HTR-8/SVneo (cell line): ENCODE results near the gene ZNF516.

Source experiments
- DNase-seq: peaks from one replicate; pipeline ENCODE4 v3.0.0; 2011; ENCODE audit warnings: low spot score, mixed read lengths; ENCODE audit not compliant: insufficient read length
- FAIRE-seq: peaks from 2 replicates; lab custom pipeline; 2011; peaks lifted over from hg19 to GRCh38; lab: Jason Lieb, UNC

ZNF516 gene

DNA sequence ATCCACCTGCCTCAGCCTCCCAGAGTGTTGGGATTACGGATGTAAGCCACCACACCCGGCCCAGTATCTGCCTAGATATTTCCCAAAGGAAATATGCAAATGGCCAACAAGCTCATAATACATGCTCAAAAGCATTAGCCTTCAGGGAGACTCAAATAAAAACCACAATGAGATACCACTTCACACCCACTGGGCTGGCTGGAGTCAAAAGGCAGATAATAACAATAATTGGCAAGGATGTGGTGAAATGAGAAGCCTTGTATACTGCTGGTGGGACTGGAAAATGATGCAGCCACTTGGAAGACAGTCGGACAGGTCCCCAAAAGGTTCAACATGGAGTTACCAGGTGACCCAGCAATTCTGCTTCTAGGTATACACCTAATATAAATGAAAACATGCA is 20.5 kb upstream of the ZNF516 start:
- FAIRE-seq, result no peak
- DNase-seq, result no peak

DNA sequence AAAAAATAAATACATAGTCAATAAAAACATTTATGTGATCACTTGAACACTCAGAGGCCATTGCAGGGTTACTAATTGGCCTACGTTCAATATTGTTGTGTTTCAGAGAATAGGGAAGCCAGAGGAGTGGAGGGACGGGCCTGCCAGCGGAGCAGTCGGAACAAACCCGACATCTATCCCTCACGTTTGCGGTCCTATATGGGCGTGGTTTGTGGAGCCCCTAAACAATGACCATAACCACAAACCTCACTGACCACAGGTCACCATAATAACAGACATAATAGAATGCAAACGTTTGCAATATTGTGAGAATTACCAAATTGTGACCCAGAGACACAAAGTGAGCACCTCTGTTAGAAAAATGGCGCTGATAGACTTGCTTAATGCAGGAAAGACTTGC is 19.5 kb upstream of the ZNF516 start:
- FAIRE-seq, result no peak

DNA sequence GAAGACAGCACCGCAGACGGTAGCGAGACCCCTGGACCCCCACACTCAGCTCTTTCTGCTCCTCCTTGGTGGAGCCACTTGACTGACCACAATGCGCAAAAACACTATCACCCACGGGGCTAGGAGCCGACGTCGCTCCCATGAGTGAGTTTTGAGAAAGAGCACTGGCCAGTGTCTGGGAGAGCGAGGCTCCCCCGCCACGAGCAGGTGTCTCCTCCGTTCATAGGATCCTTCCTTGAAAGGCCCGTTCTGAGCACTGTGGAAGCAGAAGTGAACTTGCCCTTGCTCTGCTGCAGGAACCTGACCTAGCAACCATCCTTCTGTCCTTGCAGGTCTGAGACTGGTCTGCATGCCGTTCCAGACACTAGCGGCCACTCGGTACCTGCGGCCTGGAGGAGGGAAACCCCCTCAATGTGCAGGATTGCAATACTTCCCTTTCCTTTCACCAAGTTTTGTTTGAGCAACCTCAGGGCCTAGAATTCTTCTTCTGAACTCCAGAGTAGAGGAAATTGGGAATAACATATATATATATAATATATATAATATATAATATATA is 12.9 kb upstream of the ZNF516 start:
- DNase-seq (no peak), FAIRE-seq (no peak)

More for the DNA sequence above, 19.5 kb upstream of the ZNF516 start:
- no peak for DNase-seq

DNA sequence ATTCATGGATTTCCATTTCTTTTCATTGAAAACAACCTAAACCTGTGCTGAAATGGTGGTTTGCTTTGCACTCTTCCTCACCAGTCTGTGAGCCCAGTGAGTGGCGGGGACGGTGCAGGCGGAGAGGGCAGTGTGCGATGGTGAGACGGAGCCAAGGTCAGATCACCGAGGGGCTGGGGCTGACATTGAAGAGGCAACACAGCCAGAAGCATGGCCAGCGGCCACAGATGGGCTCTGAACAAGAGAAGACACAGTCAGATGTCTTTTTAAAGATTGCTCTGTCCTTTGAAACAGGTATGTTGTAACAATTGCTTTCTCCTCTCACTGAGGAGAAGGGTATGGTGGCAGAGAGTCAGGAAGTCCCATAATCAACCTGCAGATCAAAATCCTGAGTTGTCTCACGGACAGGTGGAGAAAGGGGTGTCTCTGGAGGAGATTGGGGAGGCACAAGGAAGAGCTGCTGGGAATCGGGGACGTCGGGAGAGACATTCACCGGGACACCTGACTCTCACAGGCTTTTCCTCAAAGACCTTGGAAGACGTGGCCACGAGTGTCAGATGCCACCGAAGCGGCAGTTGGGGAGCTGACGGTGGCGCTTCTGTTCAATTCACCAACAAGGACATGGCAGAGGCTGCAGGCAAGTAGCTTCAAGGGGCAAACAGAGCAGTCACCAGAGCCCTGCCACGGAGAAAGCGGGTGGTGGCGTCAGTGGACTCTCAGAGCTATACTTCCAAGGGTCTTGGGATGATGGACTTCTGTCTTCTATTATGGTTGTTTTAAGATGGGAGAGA is 12.1 kb upstream of the ZNF516 start:
- DNase-seq (no peak), FAIRE-seq (no peak)

DNA sequence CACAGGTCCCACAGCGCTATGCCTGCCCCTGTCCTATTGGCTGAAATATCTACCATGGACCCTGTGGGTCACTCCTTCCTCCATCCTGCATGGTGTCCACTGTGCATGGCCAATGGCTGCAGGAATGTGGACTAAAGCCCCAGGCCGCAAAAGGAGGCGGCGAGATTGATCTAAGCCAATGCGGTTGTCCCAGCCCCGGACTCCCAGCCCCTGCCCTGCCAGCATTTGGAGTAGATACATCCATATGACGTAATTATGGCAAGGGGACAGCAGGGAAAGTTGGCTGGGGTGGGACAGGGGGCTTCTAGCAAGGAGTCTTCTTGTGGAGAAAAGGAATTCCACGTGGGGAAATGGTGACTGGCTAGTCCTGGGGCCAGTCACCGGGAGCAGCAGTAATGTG is 11.4 kb upstream of the ZNF516 start:
- FAIRE-seq (no peak), DNase-seq (no peak)

DNA sequence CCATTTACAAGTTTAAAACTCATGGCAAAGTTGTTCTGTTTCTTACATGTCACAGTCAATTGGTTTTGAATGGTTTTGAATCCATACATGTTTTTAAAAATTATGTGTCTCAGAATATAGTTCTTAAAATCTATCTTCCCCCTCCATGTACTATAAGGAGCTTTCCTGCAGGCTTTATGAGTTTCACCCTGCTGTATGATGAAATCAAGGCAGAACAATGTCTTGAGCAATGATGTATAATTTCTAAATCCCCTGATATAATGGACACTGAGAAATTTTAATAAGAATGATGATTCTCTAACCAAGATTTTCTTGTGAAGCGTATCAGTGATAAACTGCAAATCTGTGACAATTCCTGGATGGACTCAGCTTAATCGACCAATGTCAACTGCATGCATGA is 10.6 kb upstream of the ZNF516 start:
- no peak for FAIRE-seq
- DNase-seq, result no peak

DNA sequence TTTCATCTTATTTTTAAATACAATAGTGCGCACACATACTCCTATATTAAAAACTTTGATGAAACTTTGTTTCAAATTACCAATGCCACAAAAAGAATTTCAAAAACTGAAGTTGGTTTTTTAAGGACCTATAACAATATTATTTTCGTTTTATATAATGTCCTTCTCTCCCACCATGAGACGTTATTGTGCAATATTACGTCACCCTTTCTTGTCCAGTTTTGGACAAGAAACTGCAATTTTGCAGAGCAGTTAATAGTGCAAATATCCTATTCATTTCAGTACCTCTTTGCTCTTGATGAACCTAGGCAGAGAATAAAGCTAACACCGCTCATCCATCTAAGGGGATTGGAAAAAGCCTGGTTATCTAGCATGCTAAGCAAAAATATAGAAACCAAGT is 9.7 kb upstream of the ZNF516 start:
- no peak for FAIRE-seq

DNA sequence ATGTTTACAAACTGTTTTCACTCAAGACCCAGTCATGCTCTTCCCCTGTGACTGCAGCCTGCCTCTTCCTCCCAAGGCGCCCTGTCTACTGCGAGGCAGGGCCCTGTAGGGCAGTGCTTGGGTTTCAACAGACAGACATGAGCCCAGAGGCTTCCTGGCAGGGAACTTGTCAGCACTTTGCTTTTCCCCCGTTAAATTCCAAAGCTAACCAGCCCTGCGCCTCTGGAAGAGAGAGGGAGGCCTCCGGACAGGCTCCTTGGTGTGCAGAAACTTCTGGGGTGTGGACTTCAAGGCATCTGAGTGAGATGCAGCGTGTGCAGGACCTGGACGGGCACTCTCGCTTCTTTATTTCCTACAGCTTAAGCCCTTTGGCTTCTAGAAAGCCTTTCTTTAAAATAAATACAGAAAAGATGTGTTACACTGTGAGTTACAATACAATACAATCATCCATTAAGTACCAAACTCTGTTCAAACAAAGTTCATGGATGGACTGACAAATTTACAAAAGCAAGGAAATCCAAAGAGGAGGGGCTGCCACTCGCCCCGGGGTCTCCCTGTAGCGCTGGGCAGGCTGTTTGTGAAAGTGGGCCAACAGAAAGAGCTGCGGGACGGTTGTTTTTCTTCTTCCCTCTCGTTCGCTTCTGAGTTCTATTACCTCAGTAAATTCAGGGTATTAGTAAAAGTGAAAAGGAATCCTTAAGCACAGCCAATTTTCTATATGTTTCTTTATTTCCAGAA is 8.8 kb upstream of the ZNF516 start:
- FAIRE-seq (no peak), DNase-seq (no peak)

More for the DNA sequence above, 9.7 kb upstream of the ZNF516 start:
- DNase-seq, result no peak

DNA sequence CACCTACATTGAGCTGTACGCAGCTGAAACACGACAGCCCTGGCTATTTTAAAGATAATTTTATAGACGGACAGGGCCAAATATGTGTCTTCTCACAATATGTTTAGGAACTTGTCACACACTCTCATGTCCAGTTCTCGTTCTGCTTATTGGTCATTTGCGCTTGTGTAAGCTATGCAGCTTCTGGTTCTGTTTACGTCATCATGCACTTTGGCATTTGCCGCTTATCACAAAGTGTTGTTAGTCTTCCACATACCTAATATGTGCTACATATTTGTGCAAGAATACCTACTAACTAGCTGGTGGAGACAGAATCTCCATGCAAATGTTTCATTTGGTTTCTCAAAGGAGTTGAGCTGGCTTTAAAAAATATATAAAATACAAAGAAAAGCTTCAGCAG is 7.5 kb upstream of the ZNF516 start:
- no peak for FAIRE-seq
- DNase-seq, result no peak

DNA sequence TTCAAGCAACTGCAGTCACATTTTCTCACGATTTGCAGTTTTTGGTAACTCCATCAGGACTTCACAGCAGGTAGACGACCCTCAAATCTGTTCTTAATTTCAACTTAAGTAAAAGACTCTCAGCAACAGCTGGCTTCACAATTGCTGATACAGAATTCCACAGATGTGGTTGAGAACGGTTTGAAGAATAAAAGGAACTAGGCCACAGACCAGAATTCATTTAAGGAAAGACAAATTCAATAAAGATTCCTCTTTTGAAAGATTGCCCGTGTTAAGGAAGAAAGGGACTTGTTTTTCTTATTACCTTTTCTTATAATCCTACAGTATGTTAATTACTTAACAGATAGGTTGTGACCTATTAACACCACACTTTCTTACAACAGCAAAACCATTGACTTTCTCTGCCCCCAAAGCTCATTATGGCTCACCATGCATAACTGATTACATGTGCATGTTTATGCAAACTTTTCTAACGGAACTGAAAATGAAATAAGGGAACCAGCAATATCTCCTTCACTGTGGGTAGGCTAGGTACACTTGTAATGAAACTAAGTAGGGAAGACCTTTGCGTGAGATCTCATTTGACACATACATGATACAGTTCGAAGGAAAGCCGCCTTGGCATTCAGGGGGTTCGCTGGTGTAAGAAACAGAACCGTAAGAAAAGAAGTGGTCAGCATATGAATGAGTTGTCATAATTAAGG is 4.7 kb upstream of the ZNF516 start:
- DNase-seq, result no peak

DNA sequence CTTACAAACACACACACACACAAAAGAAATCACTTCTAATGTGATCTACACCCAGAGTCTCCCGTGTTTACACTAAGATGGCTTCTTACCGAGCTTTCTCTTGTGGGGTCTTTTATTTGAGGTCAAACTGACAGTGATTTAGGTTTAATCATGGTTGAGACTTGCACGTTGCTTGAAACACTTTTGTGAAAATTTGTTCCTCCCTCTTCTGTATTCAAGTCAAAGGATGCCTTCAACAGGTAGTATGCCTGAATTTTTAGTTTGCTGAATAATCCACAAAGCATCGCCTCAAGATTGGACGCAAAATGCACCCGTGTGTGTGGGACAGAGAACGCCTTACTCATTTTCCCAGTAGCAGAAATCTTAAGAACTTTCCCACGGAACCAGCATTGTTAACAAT is 4.0 kb upstream of the ZNF516 start:
- DNase-seq (no peak), FAIRE-seq (no peak)

More for the DNA sequence above, 4.7 kb upstream of the ZNF516 start:
- FAIRE-seq, result no peak

DNA sequence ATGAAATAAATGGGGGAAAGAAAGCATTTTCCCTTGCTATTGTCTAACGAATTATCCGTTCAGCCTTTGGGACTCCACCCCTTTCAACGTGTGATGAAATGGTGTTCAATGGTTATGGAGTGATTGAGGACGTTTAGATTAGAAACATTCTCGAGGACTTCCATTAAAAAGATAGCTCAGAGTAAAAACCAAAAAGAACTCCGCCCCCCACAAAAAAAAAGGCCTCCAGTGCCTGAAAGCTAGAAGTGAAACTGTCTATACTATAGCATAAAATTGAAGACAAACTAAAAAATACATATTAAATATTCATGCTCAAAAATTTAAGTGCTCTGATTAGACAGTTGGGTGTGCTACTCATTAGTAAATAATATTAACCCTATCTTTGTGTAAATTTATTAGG is 3.0 kb upstream of the ZNF516 start:
- no peak for FAIRE-seq
- no peak for DNase-seq

DNA sequence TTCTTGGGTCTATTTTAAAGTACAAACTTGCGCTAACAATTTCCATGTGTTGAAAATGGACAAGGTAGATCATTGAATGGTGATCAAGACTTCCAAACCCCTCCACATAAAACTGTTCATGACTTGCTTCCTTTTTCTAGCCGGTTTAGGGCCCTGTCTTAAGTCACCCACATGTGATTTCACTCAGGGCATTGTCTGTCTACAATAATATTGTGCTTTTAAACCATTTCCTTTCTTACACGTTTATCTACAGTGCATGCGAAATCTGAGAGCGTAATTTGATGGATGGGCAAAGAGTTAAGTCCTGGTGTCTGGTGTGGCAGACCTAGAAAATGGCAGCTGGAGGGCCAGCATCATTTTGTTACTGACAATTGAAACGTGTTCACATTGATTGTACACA is 2.0 kb upstream of the ZNF516 start:
- FAIRE-seq (no peak), DNase-seq (no peak)

DNA sequence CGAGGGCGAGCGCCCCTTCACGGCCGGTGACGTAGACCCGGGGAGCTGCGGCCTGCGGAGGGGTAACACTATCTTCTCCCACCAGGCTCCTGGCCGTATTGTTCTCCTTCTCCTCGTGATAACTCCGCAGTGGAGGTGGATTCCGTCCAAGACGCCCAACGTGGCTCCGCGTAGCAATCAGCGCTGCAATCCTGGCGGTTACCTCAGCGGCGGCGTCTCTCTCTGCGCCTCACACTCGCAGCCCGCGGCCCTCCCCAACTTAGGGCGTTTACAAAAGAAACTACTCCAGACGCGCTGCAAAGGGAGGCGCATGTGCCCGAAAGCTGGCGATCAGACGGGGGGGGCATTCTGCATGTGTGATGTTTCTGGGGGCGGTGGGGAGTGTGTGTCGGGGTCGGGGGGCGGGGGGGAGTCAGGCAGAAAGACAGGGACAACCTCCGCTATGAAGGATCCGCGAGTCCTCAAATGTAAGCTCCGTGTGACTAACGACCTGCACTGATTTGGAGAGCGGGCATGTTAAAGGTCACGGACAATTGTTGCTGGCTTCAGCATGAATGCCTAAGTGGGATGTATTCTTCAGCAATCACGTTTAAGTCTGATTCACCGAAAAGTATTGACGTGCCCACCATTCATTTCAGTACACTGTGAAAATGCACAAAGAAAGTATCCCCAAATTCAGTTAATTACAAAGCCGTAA is 1.3 kb upstream of the ZNF516 start:
- FAIRE-seq, result no peak
- DNase-seq, result no peak

DNA sequence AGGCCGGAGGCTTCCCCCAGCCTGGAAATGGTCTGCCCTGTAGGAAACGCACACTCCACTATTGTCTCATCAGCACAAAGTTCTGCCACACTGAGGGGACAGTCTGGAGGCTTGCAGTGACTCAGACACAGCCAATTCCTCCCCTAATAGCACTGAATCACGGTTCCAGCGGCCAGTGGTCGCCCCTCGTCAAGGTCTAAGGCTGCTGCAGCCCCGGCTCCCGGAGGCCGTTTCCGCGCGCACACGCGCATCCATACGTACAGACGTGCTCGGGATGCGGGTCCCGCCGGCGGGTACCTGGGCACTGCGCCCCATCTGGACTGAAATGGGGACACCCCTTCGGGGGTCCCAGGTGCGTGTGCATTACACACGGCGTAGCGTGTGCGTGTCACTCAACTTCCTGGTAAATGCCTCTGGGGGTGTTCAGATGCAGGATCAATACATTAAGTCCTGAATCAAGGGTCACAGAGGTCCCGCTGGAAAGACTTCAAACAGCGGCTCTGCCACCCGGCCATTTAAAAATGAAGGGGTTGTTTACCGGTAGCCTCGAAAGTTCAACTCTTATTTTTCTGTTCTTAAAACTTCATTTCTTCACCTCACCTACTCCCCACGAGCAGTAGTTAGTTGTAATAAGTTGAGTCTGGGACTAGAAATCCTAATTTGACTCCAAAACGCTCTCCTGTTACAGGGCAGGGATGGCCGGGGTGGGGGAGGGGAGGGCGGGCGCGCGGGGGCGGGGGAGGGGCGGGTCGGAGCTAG is 572 bp upstream of the ZNF516 start:
- FAIRE-seq, result no peak
- DNase-seq, result no peak

DNA sequence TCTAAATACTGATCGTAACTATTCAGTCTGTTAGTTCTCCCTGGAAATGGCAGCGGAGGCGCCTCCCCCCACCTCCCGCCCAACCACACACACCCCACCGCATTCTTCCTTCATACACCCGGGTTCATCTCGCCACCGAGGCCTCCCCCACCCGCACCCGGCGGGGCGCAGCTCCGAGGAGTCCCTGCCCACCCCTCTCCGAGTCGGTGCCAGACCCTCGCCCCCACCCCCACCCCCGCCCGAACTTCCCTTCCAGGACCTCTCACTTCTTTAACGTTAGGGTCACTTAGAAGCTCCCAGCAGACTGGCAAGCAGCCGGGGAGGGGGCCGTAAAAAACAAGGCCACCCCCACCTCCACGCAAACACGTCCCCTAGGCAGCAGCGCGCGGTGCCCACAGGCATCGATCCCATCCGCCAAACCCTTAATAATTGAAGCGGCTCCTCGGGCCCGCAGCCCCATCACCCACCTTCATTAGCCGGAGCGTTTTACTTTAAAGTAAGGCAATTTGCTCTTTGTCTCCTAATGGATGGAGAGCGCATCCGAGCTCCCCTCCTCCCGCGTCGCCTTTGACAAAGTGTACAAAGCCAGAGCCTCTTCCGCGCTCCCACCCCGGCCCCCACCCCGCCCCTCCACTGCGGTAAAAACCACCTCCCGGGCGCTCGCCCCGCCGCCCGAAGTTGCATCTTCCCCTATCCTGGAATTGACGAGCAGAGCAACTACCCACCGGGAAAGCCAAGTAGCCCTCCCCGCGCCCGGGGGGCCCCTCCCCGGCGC is 624 bp downstream of the ZNF516 start:
- FAIRE-seq (no peak), DNase-seq (no peak)

DNA sequence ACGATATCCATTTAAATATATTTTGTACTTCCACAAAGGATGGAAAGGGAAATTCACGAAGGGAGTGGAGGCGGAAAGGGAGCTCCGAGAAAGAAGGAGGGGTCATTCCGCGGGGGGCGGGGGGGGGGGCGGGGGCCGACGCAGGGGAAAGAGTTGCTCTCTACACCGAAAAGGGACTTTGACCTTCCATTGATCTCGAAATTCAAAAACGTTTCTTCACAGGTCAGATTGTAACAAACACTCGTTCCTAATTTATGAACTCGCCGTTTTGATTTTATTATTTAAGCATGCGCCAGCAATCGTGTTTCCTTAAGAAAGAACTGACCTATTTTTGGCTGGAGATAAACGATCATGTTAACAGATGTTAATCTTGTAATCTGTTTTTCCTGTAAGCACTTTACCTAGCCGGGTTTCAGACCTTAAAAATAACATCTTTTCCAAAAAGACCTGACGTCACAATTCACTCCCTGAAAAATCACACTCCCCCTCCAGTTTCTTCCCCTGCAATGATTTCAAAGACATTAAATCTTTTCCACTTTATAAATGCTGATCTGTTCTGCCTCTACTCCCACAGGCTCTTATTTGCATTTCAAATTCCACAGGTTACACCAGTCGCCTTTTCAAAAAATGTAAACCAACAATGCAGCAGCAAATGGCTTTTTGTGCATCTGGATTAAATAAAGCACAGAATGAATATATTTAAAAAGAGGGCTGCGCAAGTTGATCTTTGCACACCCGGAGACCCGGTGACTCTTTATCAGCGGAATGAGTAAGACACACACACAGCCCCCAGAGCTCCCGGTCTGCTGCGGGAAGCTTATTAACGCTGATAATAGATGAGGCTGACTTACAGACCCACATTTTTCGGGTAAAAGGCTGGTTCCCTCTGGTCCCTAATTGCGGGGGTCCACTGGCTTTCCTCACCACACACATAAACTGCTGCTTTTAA is 1.6 kb downstream of the ZNF516 start:
- DNase-seq (no peak), FAIRE-seq (no peak)
